ENCODE measurements around the gene OTUB2. TPM values are rescaled to one million over a fixed set of nuclear protein-coding genes. Genes with fewer than 3 reads are reported as not detected.

Gene OTUB2
- total RNA-seq, 1 donor from 2014 or later = 4.9 TPM

DNA sequence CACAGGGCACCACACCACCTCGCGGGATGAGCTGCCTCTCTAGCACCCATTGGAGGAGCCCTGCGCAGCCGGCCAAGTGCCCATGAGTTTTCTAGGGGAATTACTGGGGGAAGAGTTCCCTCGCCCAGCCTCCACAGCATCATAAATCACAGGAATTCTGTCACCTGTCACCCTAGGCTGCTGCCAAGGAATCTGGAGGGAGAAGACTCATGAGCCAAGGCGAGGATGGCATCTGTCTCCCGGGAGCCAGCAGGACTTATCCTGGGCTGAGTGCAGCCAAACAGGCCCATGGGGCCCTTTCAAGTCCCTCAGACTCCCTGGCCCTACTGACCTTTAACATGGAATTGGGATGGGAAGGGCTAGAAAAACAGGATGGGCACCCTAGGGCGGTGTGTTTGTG lies 7.8 kb upstream of the OTUB2 start:
- no peak for FAIRE-seq
- DNase-seq (ENCODE audit: low spot score in 2 of 2) = no peak

DNA sequence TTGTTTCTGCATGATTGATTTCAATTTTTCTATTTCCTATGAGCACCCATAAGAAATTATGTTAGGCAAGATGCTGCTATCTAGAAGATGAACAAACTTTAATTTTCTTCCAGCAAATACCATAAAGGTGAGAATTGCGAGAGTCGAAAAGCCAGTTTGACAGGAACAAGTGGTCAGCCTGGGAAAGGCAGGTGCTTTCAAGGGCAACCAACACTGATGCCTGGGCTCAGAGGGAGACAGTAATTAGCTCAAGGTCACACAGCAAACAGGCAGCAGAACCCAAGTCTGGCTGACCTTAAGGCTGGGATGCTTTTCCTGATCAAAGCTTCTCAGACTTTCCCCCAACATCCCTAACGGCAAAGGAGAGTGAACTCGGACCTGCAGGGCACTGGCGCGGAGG lies 6.8 kb upstream of the OTUB2 start:
- DNase-seq (ENCODE audit: low spot score in 2 of 2) = no peak
- FAIRE-seq = no peak

DNA sequence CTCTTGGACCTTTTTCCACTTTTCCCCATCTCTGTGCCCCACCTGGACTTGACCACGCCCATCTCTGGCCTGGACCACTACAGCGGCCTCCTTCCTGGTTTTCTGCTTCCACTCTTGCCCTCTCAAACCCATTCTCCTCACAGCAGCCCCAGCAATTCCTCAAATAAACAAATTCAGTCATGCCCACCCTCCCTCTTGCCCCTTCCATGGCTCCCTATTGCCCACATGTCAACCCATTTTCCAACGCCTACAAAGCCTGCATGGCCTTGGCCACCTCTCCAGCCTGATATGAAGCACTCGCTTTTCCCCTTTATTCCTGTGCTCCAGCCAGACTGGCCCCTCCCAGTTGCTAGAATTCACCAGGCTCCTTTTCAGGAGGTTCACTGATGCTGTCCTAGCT lies 5.9 kb upstream of the OTUB2 start:
- FAIRE-seq (no peak), DNase-seq (ENCODE audit: low spot score in 2 of 2) (no peak)

DNA sequence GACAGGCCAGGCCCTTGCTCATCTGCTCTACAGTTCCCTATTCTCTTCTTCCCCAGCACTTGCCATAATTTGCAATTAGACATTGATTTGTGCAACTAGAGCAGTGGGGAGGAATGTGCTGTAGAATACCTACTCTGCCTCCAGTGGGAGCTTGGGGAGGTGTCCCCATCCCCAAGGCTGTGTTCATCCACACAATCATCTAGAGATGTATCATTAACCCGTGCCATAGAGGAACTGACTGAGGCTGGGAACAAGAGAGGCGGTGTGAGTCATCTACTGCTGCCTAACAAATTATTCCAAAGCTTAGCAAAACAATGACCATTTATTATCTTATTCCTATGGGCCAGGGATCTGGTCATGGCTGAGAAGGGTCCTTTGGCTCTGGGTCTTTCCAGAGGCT lies 5.1 kb upstream of the OTUB2 start:
- no peak for FAIRE-seq

DNA sequence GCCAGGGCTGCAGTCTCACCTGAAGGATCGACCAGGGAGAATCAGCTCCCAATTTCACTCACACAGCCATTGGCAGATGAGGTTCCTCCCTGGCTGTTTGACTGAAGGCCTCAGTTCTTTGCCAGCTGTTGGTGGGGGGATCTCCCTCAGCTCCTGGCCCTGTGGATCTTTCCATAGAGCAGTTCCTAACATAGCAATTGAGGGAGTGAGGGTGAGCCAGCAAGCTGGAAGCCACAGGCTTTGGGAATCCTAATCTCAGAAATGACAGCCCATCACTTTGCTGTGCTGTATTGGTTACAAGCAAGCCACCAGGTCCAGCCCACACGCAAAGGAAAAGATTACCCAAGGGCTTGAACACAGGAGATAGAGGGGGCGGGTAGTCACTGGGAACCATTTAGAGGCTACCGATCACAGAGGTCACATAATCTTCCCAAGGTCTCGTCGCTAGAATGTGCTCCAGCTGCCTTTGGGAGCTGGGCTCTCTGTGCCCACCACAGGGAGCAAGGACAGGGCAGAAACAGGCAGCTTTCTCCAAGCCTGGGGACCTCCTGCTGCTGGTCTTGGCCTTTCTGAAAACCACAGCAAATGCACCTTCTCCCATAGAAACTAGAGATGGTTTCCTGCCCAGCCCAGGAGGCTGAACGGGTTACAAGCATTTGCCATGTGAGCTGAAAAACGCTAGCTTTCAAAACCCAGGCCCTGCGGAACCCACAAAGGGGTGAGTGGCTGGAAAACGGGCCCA lies 4.6 kb upstream of the OTUB2 start:
- FAIRE-seq (no peak), DNase-seq (ENCODE audit: low spot score in 2 of 2) (no peak)

More for the DNA sequence above, 5.1 kb upstream of the OTUB2 start:
- DNase-seq (ENCODE audit: low spot score in 2 of 2) = no peak

DNA sequence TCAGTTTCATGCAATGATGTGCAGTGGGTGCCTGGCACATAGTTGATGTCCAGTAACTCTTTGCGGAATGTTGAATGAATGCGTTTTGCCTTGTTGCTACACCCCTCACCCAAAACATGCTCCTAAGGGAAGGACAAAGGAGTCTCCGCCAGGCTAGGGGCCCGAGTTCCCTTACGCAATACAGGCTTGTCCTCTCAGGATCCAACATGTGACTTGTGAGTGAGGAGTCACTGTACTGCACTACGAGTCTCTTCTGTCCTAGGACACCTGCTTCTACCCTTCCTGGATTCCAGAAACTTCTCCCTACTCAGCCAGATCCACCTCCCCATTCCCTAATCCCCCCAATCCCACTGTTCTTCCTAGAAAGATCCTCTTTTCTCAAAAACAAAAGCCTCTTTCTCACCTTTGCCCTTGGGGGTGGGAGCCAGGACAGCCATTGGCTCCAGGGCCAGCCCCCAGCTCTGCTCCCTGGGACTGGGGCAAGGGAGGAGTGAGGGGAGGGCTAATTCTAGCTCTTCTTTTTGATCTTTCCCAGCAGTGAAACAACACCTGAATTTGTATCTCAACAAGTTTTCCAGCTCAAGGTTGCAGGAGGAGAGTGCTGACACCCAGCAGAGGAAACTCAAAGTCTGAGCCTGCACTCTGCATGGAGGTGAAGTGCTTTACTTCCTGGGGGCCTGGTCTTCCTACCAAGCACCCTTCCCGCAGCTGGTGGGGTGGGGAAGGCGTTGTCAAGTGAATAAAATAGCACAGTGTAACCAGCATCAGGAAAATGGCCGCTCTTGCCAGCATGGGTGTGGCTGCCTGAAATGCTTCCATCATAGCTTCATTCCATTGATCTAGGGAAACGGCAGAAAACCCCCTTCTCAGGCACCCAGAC lies 3.4 kb upstream of the OTUB2 start:
- FAIRE-seq (no peak), DNase-seq (ENCODE audit: low spot score in 2 of 2) (no peak)

DNA sequence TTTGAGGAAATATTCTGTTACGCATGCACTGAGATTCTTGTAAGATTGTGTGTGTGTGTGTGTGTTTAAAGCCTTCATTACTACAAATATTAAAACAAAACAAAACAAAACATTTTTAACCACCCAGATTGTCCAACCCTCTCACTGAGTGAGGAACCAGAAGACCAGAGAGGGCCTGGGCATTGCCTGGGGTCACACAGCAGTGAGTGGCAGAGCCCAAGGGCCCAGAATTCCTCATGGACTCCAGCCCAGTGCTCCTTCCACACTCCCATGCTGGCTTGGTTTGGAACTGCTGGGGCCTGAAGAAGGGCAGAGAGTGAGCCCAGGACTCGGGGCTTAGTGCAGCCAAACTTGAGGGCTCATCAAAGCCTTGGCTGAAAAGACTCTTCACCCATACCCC lies 1.6 kb upstream of the OTUB2 start:
- FAIRE-seq = no peak
- no peak for DNase-seq (ENCODE audit: low spot score in 2 of 2)

DNA sequence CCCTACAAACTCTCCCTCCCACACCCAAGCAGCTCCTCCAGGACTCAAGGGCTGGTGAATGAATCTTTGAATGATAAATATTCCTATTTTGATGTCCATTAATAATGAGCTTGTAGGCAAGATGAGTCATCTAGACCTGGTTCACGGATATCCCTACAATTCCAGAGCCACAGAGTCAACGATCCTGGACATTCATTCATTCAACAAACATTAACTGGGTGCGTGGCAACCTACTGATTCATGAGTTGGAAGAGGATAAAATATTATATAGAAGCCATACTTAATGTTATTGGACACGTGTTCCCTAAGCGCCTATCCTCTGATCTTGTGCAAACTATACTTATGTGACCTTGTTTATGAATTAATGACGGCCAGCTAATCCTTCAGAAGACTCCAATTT lies 420 bp upstream of the OTUB2 start:
- DNase-seq (ENCODE audit: low spot score in 2 of 2) (no peak), FAIRE-seq (no peak)

DNA sequence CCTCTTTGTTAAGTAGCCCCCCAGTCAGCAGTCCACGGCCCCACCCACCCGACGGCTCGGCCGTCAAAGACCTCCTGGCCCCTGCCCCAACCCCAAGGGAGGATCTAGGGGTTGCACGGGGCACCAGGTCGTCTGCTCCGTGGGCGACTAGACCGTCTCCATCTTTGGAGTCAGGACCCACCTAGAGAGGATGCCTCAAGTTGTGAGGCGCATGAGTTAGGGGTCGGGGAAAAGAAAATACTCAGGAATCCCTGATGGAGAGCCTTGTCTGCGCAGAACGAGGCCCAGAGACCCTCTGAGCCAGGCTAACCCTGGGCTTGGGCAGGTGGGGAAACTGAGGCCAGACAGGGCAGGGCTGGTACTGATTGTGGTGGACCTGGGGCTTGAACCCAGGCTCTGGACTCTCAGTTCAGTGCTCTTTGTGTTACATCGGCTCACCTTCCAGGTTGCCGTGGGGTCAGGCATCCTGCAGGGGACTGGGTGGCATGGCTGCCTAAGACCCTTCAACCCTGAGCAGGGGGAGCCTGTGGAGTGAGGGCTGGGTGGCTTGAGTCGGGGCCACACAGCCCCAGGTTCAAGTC lies 839 bp downstream of the OTUB2 start:
- FAIRE-seq = no peak
- DNase-seq (ENCODE audit: low spot score in 2 of 2) = no peak

DNA sequence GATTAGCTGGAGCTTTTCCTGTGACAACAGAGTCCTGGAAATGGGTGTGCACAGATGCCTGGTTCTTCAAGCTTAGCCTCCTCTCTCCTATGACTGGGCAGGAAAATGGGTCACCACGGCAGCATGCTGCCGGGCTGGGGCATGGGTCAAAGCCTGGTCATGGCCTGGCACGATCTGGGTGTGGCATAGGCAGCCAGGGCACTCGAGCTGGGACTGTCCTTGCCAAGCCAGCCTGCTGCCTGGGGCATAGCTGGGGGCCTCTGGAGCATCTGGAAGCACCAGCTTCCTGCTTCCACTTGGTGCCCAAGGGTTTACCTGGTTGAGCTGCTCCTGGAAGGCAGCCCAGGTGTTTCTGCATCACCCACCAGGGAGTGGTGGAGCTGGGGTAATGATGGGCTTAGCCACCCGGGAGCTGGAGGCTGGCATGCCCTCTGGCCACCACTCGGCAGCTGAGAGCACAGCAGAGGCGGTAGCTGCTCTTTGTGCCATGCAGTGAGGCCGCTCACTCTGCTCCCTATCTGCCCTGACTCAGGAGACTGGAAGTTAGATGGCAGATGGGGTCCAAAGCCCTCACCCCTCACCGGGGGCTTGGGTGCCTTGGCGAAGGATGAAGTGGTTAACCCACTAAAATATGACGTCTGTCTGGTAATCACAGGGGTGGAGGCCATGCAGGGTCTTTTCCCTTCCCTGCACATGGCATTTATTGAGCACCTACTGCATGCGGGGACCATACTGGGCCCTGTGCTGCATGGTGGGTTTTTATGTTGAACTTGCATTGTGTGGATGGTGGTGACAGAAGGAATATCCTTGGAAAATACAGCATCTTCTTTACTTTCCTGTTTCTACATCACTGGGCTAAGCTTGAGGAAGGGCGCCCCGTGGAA lies 1.7 kb downstream of the OTUB2 start:
- no peak for FAIRE-seq
- no peak for DNase-seq (ENCODE audit: low spot score in 2 of 2)

DNA sequence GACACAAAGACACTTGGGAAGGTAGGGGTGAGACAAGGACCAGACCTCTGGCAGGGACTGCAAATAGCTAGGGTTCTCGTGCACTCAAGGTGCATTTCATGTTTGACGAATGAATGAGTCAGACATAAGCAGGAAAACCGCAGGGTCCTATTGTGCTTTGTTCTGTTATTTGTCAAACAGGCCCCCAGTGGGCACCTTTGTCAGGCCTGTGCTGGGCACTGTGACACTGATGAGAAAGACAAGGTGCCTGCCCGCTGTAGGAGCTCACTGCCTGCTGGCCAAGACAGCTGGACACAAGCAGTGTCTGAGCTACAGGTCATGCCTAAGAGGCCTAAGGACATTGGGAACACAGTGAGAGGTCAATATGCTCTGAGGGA lies 2.3 kb downstream of the OTUB2 start:
- FAIRE-seq (no peak), DNase-seq (ENCODE audit: low spot score in 2 of 2) (no peak)

DNA sequence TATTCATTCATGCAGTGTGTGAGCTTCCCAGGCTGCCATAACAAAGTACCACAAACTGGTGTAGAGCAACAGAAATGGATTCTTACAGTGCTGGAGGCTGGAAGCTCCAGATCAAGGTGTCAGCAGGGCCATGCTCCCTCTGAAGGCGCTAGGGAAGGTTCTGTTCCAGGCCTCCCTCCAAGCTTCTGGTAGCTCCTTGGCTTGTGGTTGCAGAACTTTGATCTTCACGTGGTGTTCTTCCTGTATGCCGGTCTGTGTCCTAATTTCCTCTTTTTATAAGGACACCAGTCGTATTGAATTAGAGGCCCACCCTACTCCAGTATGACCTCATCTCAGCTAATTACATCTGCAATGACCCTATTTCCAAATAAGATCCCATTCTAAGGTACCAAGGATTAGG lies 3.1 kb downstream of the OTUB2 start:
- FAIRE-seq (no peak), DNase-seq (ENCODE audit: low spot score in 2 of 2) (no peak)

DNA sequence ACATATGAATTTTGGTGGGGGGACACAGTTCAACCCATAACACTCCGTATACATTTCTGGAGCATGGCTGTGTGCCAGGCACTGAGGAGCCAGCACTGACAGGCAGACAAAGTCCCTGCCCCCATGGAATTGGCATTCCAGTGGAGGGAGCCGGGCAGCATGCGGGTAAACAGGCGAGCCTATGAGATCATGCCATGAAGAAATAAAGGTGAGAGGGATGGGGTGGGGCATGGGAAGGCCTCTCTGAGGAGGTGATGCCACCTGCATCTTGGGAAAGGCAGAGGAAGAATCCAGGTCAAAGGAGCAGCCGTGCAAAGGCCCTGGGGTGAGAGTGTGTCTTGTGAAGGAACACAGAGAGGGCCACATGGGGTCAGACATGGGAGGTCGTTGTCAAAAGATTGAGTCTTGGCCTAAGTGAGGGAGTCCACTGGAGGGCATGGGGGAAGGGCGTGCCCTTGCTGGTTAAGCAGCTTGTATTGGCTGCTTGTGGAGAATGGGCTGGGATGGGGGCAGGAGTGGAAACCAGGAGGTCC lies 3.6 kb downstream of the OTUB2 start:
- FAIRE-seq (no peak), DNase-seq (ENCODE audit: low spot score in 2 of 2) (no peak)

DNA sequence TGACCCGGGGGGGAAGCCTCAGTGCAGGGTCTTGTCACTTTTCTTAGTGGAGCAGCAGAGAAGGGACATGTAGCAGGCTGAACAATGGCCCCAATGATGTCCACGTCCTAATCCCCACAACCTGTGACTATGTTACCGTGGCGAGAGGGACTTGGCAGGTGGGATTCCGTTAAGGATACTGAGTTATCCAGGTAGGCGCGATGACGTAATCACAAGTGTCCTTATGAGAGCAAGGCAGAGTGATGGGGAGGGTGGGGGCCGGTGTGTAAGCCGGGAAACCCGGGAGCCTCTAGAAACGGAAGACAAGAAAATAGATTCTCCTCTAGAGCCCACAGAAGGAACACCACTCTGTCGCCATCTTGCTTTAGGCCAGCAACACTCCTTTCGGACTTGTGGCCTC lies 4.4 kb downstream of the OTUB2 start:
- no peak for DNase-seq (ENCODE audit: low spot score in 2 of 2)
- no peak for FAIRE-seq

DNA sequence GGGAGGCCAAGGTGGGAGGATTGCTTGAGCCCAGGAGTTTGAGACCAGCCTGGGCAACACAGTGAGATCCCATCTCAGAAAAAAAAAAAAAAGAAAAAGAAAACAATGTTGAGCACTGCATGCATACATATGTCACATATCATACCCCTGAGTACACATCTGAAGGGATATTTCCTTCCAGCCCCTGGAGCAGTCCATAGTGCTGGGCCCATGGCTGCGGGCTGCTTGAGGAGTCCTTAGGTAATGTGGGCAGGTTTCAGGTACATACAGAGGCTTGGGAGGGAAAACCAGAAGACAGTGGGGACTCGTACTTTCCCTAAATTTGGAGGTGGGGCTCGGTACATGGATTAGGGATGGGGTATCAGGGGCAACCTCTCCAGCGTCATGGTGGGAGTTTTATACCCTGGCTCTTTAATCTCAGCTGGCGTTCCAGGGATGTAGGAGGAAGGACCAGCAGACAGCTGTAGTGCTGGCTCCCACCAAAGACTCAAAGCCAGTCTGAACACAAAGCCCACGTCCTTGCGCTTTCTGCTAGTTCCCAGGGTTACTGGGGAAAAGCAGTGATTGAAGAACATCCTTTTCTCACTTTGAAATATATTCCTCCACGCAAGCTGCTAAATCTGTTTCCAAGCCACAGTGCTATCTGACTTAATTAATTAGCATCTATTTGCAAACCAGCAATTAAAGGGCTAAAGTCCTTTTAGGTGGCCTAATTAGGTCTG lies 5.2 kb downstream of the OTUB2 start:
- FAIRE-seq = no peak
- no peak for DNase-seq (ENCODE audit: low spot score in 2 of 2)

DNA sequence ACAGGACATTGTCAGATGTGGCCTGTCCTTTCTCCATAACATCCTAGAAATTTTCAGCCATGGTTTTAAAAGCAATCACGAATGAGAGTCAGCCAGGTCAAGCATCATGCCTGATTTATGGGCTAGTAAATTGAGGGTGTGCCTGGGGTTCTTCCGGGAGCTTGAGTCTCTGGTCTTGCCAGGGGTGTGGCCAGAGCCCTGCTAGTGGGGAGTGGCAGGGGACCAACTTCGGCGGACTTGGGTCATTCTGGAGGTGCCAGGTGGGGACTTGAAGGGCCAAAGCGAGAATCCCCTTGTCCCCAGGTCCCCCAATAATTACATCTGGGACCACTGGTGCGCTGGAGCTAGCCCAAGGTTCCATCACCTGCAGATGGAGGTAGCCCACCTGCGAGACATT lies 5.7 kb downstream of the OTUB2 start:
- FAIRE-seq = no peak
- DNase-seq (ENCODE audit: low spot score in 2 of 2) = no peak

DNA sequence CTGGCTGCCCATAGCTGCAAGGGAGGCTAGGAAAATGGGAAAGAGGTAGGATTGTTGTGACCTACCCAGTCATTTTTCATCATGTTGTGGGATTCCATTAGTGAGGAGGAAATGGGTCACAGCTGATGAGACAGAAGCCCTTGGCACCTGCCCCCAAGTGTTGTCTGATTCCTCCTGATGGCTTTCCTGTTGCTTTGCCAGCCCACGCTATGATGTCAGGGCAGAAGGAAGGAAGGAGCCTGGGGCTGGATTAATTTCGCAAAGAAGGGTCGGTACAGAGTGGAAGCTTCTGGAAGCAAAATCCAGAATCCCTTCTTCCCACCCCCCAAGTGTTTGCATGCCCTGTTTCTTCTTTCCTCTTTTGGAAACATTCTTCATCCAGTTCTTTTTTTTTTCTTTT lies 8.7 kb downstream of the OTUB2 start:
- FAIRE-seq = no peak

DNA sequence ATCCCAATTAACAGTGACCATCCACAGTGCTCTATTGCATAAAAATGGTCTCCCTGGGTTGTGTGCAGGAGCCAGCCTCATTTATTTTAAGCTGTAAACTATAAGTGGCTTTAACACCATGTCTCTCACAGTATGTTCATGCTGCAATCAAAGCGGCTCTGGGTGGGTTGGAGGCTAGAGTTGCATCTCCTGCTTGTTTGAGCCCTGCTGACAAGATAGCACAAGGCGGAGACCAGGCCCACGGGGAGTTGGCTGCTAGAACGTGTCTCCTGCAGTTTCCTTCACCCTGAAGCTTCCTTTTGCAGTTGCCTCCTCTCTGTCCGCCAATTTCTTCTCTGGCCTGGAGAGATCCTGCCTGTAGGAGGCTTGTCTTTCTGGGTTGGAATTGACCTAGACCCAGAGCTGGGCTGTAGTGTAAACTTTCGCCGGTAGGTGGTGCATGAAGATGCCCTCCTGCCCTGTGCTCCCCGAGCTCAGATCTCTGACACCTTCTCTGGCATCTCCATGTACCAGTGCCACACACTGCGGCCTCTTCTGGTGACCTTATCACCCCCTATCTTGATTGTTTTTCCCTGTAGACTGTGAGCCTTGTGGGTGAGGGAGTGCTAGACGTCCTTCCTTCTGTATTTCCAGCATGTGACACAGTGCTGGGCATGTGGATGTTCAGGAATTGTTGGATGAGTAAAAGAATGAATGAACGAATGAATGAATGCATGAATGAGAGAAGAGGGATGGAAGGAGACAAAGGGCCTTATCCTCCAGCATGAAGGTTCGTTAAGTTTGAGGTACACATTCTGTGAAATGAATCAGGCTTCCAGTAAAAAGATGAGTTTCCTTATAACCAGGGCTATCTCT lies 10.4 kb downstream of the OTUB2 start:
- DNase-seq (ENCODE audit: low spot score in 2 of 2) (peak; percentile 43 to 65), FAIRE-seq (no peak)

More for the DNA sequence above, 8.7 kb downstream of the OTUB2 start:
- no peak for DNase-seq (ENCODE audit: low spot score in 2 of 2)

DNA sequence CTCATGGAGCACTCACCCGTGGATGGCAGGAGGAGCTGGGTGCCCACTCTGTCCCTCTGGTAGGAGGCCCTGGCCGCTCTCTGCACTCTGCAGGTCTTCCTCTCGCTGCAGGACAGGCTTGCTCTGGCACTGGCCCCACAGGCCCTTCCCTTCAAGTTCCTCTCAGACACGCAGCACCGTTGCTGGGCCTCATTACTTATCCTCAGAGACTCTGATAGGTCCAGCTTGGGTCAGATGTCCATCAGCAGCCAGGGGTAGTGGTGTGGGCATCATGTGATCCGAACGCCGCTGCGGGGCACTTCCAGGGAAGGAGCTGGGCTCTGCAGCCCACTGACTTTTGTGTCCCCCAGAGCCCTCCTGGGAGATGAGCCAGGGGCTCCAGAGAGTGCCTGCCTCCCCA lies 11.8 kb downstream of the OTUB2 start:
- no peak for FAIRE-seq

More for the DNA sequence above, 11.8 kb downstream of the OTUB2 start:
- no peak for DNase-seq (ENCODE audit: low spot score in 2 of 2)

All from frontal cortex (tissue), 4 donors.